Stimulated activated naive CD8-positive, alpha-beta T cell treated with anti-CD3 and anti-CD28 coated beads, Interleukin-15, Interleukin-2, amounts not matched to agents 100 U/mL and 50 U/mL, for 24 hours (primary cell): Measurements from ENCODE around the gene SIRT5.

Source experiments
- ATAC-seq: fragments of 150-1000 bp; cut with Tn5 transposase; one replicate; pipeline ENCODE4 v1.10.0; 2021
- DNase-seq: peaks from one replicate; pipeline ENCODE4 v3.0.0; 2021

Gene SIRT5

DNA sequence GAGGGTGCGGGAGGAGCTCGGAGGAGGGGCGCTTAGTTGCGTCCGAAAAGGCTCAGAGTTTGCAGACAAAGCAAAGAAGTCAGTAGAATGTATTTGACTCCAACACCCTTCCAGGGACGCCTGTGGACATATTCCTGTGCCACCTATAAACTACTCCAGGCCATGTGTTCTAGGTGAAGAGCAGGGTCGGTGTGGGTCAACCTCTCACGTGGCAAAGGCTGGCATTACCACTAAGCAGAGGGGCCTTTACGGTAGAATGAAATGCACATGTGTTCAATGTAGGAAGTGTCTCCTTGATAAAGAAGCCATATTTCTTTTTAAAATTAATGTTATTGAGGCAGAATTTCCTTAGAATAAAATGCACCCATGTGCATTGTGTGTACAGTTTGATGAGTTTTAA is 15.4 kb downstream of the SIRT5 start:
- ATAC-seq (no peak), DNase-seq (no peak)

DNA sequence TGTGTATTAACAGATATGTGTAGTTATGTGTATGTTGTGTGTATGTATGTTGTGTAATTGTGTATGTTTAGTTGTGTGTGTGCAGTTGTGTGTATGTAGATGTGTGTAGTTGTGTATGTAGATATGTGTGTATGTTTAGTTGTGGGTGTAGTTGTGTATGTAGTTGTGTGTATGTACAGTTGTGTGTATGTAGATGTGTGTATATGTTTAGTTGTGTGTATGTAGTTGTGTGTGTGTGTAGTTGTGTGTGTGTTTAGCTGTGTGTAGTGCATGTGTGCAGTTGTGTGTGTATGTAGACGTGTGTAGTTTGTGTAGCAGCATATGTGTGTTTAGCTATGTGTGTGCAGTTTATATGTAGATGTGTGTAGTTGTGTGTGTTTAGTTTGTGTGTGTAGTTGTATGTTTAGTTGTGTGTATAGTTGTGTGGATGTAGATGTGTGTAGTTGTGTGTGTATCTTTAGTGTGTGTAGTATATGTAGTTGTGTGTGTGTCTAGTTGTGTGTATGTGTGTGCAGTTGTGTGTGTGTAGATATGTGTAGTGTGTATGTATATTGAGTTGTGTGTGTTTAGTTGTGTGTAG is 16.3 kb downstream of the SIRT5 start:
- DNase-seq = no peak
- no peak for ATAC-seq

DNA sequence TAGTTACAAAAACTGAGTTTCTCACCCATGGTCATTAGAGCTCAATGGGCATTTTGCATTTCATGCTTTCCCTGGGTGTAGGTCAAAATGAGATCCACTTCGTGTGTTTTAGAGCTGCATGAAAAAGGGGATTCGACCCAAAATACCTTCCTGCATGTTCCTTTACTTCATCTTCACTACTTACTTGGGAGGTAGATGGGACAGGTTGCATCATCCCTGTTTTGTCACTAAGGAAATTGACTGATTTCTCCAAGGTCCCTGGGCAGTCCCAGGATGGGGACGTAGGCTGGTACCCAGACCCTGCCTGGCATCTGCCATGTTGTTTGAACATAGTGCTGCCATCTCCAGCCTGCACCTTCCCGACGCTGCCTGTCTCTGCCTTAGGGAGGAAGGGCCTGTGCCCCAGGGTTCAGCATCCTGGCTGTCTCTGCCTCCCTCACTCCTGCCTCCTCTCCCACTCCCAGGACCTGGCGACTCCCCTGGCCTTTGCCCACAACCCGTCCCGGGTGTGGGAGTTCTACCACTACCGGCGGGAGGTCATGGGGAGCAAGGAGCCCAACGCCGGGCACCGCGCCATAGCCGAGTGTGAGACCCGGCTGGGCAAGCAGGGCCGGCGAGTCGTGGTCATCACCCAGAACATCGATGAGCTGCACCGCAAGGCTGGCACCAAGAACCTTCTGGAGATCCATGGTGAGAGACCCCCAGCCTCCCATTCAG is 17.0 kb downstream of the SIRT5 start:
- DNase-seq = no peak
- no peak for ATAC-seq

DNA sequence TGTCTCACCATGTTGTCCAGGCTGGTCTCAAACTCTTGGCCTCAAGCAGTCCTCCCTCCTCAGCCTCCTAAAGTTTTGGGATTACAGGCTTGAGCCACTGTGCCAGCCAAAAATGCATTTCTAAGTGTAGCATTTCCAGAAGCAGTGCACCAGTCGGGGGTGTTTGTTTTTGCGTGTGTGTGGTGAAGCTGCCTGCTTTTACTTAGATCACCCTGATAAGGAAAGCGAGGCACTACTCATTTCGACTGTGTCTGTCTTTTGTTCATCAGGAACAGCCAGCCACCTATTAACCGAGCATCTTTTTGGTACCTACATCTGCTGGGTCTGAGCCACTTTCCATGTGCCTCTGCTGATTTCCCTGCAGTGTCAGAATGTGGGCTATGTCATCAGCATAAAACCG is 18.7 kb downstream of the SIRT5 start:
- DNase-seq = no peak
- ATAC-seq = no peak

DNA sequence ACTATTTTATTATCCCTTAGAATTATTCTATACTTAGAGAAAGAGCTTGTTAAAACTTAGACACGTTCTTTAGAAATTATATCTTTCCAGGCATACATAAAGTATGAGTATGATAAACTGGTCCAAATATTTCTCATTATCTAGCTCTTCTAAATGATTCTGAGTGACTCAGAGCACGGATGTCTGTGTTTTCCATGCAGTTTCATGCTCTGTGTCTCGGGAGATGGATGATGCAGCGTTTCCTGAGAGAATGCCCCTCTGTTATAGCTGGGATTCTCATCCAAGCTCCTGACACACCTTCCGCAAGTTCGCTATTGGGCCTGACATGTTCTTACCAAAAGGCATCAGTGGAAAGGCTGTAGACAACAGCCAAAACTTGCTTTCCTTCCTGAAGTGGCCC is 19.3 kb downstream of the SIRT5 start:
- DNase-seq (no peak), ATAC-seq (no peak)

DNA sequence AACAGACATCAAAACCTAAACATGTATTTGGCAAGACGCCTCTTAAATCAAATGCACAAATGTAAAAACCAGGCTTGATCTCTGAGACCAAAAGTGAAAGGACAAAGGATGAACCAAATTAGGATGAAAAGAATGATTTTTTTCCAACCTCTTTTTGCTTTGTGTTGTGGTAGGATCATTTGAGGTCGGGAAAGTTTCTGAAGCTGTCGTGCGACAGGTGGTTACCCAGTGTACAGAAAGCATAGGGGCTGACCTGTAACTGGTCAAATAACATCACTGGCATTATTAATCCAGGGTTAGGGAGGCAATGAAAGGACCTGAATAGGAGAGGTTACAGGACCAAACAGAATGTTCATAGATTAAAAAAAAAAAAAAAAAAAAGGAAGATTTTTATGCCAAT is 22.7 kb downstream of the SIRT5 start:
- DNase-seq (no peak), ATAC-seq (no peak)

DNA sequence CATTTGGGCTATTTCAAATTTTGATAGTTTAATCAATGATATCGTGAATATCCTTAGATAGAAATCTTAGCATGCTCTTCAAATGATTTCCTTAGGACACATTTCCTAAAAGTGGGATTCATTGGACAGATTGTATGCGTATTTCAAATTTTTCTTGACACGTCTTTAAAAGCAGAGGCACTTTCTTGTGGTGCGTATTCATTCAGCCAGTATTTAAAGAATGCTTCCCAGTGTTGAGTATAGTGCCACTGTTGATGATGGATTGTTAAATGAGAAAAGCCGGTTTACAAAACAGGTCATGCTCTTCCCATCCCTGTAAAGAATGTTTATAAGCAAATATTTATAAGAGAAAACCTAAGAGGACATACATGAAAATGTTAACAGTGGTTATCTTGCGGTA is 25.6 kb downstream of the SIRT5 start:
- ATAC-seq = no peak
- DNase-seq = no peak

DNA sequence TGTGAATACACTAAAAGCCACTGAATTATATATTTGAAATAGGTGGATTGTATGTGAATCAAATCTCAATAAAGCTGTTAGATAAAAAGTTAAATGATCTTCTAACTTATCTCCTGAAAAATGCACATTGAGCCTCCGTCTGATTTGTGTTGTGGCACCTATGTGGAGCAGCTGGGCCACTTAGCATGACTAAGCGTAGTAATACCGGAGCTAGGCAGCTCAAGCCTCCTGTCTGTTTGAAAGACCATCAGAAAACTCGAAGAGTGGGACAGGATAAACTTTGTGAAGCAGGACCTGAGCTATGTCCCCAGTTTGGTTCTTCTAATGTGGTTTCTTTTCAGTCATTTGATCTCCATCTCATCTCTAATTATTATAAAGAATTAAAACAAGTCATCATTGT is 29.7 kb downstream of the SIRT5 start:
- DNase-seq = no peak
- no peak for ATAC-seq

DNA sequence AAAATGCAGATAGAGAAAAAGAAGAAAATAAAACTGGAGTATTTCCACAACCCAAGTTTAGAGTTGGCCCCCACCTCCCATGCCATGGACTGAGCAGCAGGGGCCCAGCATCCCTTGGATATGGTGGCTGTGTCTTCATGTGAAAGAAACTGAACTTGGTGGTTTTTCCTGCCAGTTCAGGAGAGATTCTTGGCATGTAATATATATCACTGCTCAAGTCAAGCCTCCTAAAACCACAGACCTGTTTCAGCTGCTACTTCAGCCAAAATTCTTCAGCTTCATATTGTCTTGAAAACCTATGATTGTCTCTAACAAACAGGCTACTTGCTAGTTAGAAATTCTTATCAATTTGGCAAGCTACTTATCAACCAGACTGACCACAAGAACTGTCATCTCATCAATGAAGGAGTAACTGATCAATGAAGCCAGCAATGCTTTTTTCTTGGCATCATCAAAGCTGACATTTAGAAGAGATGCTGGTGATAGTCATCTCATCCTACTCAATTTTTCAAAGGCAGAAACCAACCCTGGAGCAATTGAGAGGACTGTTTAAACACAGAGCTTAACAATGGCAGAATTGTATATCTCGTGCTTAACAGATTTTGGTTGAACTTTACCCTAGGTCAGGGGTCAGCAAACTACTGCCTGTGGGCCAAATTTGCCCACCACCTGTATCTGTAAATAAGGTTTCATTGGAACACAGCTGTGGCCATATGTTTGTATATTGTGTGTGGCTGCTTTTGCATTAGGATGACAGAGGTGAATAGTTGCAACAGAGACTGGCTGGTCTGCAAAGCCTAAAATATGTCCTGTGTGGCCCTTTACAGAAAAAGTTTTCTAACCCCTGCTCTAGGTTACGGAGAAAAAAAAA is 30.4 kb downstream of the SIRT5 start:
- peak; percentile 14 for ATAC-seq
- no peak for DNase-seq

DNA sequence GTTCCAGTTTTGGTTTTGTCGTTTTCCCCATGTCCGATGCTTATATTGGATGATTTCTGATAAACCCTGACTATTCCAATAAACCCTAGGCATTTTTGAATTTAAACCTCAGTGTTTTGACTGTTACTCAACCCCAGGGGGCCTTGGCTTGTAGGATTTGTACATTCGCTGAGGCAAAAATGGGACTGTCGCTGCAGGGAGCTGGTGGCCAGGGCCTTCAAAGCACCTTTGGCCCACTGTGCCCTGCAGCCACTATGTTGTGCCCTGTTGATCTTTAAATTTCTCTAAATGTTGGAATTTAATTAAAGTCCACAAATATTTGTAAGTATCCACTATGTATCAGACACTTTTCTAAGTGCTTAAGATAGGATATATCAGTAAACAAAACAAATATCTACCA is 31.2 kb downstream of the SIRT5 start:
- DNase-seq = no peak

DNA sequence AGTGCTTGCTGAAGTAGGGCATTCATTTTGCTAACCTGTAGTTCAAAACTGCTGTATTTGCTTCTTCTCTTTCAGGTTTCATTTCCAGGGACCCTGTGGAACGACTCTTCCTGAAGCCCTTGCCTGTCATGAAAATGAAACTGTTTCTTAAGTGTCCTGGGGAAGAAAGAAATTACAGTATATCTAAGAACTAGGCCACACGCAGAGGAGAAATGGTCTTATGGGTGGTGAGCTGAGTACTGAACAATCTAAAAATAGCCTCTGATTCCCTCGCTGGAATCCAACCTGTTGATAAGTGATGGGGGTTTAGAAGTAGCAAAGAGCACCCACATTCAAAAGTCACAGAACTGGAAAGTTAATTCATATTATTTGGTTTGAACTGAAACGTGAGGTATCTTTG is 37.3 kb downstream of the SIRT5 start:
- ATAC-seq (no peak), DNase-seq (no peak)

More for the DNA sequence above, 31.2 kb downstream of the SIRT5 start:
- no peak for ATAC-seq

DNA sequence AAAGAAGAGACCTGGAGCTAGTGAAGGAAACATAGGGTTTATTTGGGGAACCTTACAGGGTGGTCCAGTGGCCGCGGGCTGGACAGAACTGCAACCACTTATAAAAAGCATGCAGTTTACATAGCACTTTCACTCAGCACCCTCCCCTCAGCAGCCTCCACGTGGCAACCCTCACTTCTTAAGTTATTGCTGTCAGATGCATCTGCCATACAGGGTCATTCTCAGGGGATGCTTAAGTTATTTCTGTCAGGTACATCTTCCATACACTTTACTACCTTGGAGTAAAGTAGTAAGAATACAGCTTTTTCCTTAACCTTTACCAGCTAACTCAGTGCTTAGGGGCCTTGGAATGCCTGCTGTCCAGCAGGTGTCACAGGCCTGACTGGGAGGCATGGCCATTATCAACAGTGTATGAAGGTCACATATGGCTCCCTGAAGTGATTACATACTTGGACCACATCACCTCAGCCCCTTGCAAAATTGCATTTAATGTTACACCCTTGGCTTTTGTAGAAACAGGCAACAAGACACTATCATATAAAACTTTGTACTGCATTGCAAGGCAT is 38.7 kb downstream of the SIRT5 start:
- DNase-seq (no peak), ATAC-seq (no peak)

DNA sequence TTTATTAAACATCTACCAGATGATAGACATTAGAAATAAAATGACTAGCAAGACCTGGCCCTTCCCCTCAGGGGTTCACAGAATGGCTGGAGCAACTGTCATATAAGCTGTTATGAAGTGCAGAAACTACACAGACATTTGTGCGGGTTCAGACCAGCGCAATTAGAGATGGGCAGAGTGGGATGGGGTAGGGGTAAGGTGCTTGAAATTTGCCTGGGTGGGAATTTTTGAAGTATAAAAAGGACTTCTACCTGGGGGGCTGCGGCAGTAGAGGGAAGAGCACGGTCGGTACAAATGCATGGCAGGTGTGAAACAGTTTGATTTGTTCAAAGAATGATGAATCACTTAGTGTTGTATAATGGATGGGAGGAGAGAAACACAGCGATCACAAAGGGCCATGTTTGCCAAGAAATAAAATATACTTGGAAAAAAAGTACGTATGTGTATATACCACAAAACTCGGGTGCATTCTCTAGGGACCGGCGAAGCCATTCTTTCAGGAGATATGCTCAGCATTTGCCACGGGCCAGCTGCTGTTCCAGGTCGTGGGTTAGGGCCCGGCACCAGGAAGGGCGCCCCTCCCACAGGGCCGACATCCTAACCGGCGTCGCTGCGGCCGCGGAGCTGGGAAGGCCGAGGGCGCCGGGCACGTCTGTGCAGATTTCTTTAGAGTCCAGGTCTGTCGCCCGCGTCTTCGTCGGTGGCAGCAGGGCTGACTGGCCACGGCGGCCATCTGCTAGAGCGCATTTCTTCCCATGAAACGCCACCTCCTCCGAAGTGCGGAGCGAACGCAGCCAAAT is 39.9 kb downstream of the SIRT5 start:
- ATAC-seq = peak; percentile 22

DNA sequence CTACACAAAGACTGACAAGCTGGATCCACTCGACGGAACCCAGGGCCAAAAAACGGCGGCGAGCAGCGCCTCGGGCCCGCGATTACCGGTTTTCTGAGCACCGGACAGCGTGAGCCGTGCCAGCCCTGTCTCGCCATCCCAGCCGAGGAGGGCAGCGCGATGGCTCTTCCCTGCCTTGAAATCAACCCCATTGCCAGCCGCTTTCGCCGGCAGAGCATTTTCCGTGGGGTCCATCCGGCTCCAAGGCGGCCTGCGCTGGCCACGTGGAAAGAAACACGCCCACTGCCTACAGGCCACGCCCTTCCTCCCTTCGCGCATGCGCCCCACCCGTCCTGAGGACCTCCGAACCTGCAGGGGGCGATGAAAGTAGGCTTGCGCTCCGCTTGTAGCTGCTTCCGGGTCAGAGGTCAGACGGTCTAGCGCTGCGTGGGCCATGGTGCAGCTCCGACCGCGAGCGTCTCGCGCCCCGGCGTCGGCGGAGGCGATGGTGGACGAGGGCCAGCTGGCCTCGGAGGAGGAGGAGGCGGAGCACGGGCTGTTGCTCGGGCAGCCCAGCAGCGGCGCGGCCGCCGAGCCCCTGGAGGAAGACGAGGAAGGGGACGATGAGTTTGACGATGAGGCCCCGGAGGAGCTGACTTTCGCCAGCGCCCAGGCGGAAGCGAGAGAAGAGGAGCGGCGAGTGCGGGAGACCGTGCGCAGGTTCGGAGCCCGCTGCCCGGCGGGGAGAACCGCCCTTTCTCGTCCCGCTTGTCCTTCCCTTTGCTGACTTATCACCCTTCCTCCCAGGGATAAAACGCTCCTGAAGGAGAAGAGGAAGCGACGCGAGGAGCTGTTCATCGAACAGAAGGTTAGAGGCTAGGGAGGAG is 40.8 kb downstream of the SIRT5 start, which contains the start of gene NOL7:
Gene NOL7, plus strand, starts transcription at position 410 of the 866 bp plus-strand sequence. Its CDS starts 24 bp downstream, at position 434.
- peak; percentile 94 for ATAC-seq
- DNase-seq = peak; percentile 99

More for the DNA sequence above, 39.9 kb downstream of the SIRT5 start:
- peak; percentile 50 for DNase-seq

DNA sequence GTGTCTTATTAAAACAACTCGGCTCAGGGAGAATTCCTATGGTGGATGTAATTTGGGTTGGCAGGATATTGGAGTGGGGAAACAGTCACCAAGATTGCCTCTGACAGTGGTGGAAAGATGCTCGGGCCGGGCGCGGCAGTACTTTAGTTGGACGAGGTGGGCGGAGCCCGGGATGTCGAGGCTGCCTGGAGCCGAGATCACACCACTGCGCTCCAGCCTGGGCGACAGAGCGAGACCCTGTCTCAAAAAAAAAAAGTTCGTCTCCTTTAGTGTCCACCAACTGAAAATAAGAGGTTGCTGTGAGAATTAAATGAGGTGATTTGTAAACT is 41.4 kb downstream of the SIRT5 start:
- ATAC-seq (peak; percentile 19), DNase-seq (peak; percentile 62)

DNA sequence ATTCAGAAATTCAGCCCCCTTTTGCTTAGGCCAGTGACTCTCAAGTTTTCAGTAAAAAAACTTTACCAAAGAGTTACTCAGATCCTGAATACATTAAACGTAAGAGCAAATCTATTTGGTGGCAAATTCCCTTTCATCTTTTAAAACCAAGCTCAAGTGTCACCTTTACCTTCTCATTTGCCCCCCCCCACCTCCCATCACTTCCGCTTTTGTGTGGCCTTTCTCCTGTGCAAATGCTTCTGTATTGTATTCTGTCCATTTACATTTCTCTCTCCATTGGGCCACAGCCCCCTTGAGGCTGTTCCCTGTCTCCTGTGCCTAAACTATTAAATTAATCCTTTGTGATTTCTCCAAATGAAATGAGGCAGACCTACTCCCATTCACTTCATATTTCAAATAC is 42.7 kb downstream of the SIRT5 start:
- ATAC-seq = no peak
- no peak for DNase-seq

DNA sequence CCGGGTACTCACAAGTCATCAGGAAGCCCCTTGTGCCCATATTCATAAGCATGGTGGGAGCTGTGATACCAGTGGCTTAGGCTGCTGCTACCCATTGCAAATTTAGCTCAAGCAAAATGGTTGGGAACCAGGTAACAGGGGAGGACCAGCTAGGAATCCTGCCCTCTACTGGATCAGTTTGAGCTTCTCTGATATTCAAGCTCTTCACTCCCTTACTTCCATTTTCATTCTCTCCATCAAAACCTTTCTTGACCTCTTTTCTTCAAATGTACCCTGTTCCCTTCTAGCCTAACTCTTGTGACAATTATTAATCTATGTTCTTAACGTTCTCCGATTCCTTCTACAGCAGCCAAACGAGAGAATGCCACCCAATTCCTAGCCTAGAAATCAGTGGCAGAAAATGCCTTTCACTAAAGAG is 50.5 kb downstream of the SIRT5 start:
- no peak for DNase-seq
- ATAC-seq = peak; percentile 81

DNA sequence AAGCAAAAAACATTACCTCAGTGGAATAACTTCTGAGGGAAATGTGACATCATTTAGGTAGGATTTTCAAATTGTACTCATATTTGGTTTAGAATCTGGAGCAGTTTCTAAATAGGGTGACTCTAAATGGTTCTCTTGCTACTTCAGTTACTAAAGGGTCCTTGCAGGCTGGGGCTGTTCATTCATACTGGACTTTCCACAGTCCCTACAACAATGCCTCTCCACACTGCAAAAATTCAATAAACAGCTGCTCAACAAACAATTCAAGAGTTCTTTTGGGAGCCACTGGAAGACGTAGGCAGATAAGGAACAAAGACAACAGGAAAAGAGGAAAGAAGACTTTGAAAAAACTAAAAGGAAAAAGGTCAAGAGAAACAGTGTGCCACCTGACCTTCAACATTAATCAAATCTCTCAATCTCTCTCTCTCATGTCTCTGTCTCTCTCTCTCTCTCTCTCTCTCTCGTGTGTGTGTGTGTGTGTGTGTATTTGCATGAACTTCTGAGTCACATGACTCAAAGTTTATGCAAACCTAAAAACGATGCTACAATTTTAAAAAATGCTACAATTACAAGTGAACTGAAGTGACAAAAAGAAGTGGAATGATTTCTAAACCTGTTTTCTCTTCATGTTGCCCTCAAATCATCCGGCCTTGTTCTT is 55.2 kb downstream of the SIRT5 start:
- no peak for ATAC-seq

DNA sequence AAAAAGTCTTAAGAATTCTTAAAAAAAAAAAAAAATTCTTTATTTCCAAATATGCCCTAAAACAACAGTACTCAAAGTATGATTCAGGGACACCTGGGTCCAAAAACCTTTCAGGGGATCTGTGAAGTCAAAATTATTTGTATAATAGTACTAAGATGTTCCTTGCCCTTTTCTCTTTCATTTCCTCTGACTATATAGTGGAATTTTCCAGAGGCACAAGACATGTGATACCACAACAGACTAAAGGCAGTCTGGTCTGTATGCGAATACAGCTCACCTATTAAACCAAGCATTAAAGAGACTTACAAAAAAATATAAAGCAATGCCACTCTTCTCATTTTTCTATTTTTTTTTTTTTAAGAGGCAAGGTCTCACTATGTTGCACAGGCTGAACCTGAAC is 56.1 kb downstream of the SIRT5 start:
- DNase-seq = no peak
- ATAC-seq = peak; percentile 94

More for the DNA sequence above, 55.2 kb downstream of the SIRT5 start:
- DNase-seq = no peak

DNA sequence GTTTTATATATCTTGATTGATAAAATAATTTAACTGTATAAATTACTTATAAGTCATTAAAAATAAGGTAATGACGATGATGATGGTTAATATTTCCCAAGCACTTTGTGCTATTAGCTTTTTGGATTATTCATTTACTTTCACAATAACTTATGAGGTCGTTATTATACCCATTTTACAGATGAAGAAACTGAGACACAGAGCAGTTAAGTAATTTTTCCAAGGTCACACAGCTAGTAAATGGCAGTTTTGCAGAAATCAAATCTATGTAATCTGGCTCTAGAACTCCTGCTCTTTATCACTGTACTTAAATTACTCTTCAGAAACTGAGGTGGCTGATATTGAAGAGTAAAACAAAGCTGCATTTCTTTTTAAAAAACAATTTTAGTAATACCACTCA is 58.9 kb downstream of the SIRT5 start:
- ATAC-seq (no peak), DNase-seq (no peak)
